GM23248 (cell line): Measurements from ENCODE around the gene NRP2.

Source experiments
- EZH2 ChIP-seq: fragments of 200-600 bp; sonication (generic); IDR thresholded peaks from 2 replicates; pipeline ENCODE4 v1.6.1; 2018; ENCODE audit warnings: antibody characterized with exemption, mild to moderate bottlenecking; ENCODE audit not compliant: insufficient read depth, poor library complexity, severe bottlenecking
- EZH2phosphoT487 ChIP-seq: fragments of 200-600 bp; sonication (generic); IDR thresholded peaks from 2 replicates; pipeline ENCODE4 v1.6.1; 2018; ENCODE audit warnings: antibody characterized with exemption, moderate library complexity, mild to moderate bottlenecking, low read depth; ENCODE audit not compliant: insufficient read depth

GRCh38 chr2:205782941-205783340 lies 100.6 kb downstream of the NRP2 start:
- TF ChIP-seq EZH2, result no peak
- TF ChIP-seq EZH2phosphoT487, result no peak
